GM23248 (cell line): ENCODE measurements around the gene ZNHIT3. TPM values are rescaled to one million over a fixed set of nuclear protein-coding genes. Genes with fewer than 3 reads are reported as not detected.

Experiments
- DNase-seq: peaks from one replicate; pipeline ENCODE4 v3.0.0-alpha.2; 2015
- H2AFZ ChIP-seq: fragments of 200-600 bp; sonication (generic); 2 replicates; pipeline ENCODE4 v1.6.1; 2016; ENCODE audit warnings: antibody characterized with exemption
- H3F3A ChIP-seq: fragments of 200-600 bp; sonication (generic); 2 replicates; pipeline ENCODE4 v1.6.1; 2016; ENCODE audit warnings: mild to moderate bottlenecking, antibody characterized with exemption, mixed run types; ENCODE audit not compliant: insufficient read depth
- H3K27ac ChIP-seq: fragments of 200-600 bp; sonication (generic); 2 replicates; pipeline ENCODE4 v1.5.1; 2016; ENCODE audit warnings: mild to moderate bottlenecking
- H3K27me3 ChIP-seq: fragments of 200-600 bp; sonication (generic); replicated peaks from 2 replicates; pipeline ENCODE4 v1.6.1; 2016; ENCODE audit warnings: mild to moderate bottlenecking; ENCODE audit not compliant: insufficient read depth
- H3K36me3 ChIP-seq: fragments of 200-600 bp; sonication (generic); 2 replicates; pipeline ENCODE4 v1.6.1; 2016; ENCODE audit warnings: low read depth, mild to moderate bottlenecking
- H3K4me1 ChIP-seq: fragments of 200-600 bp; sonication (generic); 2 replicates; pipeline ENCODE4 v1.6.1; 2016; ENCODE audit warnings: mild to moderate bottlenecking; ENCODE audit not compliant: insufficient read depth
- H3K4me2 ChIP-seq: fragments of 200-600 bp; sonication (generic); one replicate; pipeline ENCODE4 v1.6.1; 2016; ENCODE audit warnings: mild to moderate bottlenecking; ENCODE audit not compliant: unreplicated experiment
- H3K4me3 ChIP-seq: fragments of 200-600 bp; sonication (generic); 2 replicates; pipeline ENCODE4 v1.5.1; 2016; ENCODE audit warnings: mild to moderate bottlenecking
- H3K79me2 ChIP-seq: fragments of 200-600 bp; sonication (generic); 2 replicates; pipeline ENCODE4 v1.6.1; 2016; ENCODE audit warnings: mild to moderate bottlenecking; ENCODE audit not compliant: insufficient read depth
- H3K9ac ChIP-seq: fragments of 200-600 bp; sonication (generic); 2 replicates; pipeline ENCODE4 v1.6.1; 2016; ENCODE audit warnings: mild to moderate bottlenecking
- H3K9me2 ChIP-seq: fragments of 200-600 bp; sonication (generic); 2 replicates; pipeline ENCODE4 v1.6.1; 2016; ENCODE audit warnings: mixed run types, mild to moderate bottlenecking, moderate library complexity; ENCODE audit not compliant: insufficient read depth
- H3K9me3 ChIP-seq: fragments of 200-600 bp; sonication (generic); one replicate; pipeline ENCODE4 v1.6.1; 2017; ENCODE audit warnings: low read depth
- H4K20me1 ChIP-seq: fragments of 200-600 bp; sonication (generic); 2 replicates; pipeline ENCODE4 v1.6.0; 2016; ENCODE audit not compliant: insufficient read depth
- EZH2 ChIP-seq: fragments of 200-600 bp; sonication (generic); IDR thresholded peaks from 2 replicates; pipeline ENCODE4 v1.6.1; 2018; ENCODE audit warnings: antibody characterized with exemption, mild to moderate bottlenecking; ENCODE audit not compliant: insufficient read depth, poor library complexity, severe bottlenecking
- EZH2phosphoT487 ChIP-seq: fragments of 200-600 bp; sonication (generic); IDR thresholded peaks from 2 replicates; pipeline ENCODE4 v1.6.1; 2018; ENCODE audit warnings: antibody characterized with exemption, moderate library complexity, mild to moderate bottlenecking, low read depth; ENCODE audit not compliant: insufficient read depth
- WGBS, 2 experiments: methylation state at CpG; one replicate each; pipeline ENCODE4 v1.1.6; 2015 to 2017; ENCODE audit warnings: low lambda C conversion rate in 2 of 2, low coverage in 1 of 2; ENCODE audit errors: missing lambda C conversion rate in 2 of 2; 5-methylcytosine and 5-hydroxymethylcytosine counted together
- in situ Hi-C: fragments of 300-500 bp; cut with MboI; formaldehyde crosslinking; loops from 2 replicates; pipeline ENCODE4 v1.15.0; 2020
- polyA plus RNA-seq: library from polyadenylated mRNA; unstranded; fragments of >200 nt; fragmentation: Nextera tagmentation; extraction: Ambion mirVana; gene quantifications from 2 replicates; pipeline ENCODE4 v1.2.1, GENCODE V29; 2016
- total RNA-seq: library from RNA; depleted of rRNA; stranded (reverse); fragments of >200 nt; shearing (Covaris generic); gene quantifications from 2 replicates; pipeline ENCODE4 v1.2.3, GENCODE V29; 2014

Gene ZNHIT3
- total and polyA plus RNA-seq, 2 experiments from 2014 or later = 28.4 to 52.0 TPM

DNA sequence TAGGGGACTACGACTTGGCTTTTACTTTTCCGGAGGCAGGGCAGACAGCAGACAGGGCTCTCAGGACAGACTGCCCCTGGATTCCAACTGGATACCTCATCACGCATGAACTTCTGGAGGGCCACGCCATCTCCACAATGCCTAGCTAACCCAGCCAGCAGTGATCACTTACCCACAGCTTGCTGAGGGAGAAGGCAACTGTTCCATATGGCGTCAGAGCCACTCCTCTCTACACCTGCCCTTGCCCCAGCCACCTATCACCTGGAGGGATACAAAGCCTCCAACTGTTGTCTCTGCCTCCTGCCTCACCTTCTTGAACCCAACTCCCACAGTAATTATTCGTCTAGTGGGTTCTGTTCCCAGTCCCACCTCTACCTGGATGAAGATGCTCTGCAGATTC is 39.4 kb downstream of the ZNHIT3 start:
- no peak overlapping the region for H3K9ac ChIP-seq
- no peak overlapping the region for H3K4me3 ChIP-seq
- no peak overlapping the region for H2AFZ ChIP-seq
- WGBS, 2 experiments = 95 to 98% methylated on average over 6 of the region's 6 CpGs
- H3F3A ChIP-seq = peaks cover 21% of the 10 kb centered on the region
- no peak for DNase-seq
- no peaks in the 10 kb centered on the region for H4K20me1 ChIP-seq
- no peaks in the 10 kb centered on the region for H3K9me3 ChIP-seq
- no peak overlapping the region for H3K27ac ChIP-seq
- H3K36me3 ChIP-seq = peaks cover 21% of the 10 kb centered on the region
- TF ChIP-seq EZH2 (no peak), EZH2phosphoT487 (no peak)
- no peaks in the 10 kb centered on the region for H3K27me3 ChIP-seq
- peaks cover 3% of the 10 kb centered on the region; the same call in 1 of the 2 replicates for H3K79me2 ChIP-seq
- H3K9me2 ChIP-seq = no peaks in the 10 kb centered on the region
- H3K4me2 ChIP-seq = no peak overlapping the region
- peaks cover 18% of the 10 kb centered on the region for H3K4me1 ChIP-seq
- in situ Hi-C loops = no loop called here

DNA sequence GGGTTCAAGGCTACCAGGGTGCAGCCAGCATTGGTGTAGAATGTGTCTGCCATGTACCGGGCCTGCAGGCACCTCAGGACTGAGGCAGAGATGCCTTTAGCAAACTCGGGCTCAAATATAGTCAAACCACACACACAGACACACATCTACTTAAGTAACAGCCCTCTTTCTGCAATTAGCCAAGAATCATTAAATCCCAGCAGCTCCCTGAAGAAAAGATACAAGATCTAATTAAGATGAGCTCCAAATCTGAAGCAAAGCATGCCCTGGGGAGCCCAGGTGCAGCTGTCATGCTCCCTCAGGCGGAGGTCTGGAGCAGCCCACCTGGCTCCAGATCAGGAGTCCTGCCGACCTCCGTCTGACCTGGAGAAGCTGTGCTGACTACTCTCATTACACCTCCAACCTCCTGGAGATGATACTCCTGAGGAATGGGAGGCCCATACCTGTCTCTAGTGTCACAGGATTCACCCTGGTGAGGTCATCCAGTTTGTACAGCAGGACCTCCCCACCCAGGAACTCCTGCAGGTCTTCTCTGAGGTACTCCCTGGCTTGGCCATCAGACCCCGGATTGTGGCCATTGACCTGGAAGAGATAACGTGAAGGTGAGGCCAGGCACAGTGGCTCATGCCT is 41.3 kb downstream of the ZNHIT3 start:
- H4K20me1 ChIP-seq = no peaks in the 10 kb centered on the region
- 98 to 99% methylated on average over 7 of the region's 7 CpGs for WGBS, 2 experiments

DNA sequence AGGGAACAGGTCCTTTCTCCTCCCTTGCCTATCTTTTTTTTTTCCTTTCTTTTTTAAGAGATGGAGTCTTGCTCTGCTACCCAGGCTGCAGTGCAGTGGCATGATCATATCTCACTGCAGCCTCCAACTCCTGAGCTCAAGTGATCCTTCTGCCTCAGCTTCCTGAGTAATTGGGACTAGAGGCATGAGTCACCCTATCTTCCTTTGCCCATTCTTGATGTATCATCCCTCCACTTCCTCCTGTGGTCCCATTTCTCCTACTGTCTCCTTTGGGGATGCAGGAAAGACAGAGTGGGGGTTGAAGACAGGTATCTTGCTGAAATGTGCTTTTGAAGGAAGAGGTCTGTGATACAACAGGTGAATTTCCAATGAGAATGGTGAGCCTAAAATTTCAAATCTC is 42.6 kb downstream of the ZNHIT3 start:
- H3K79me2 ChIP-seq = peaks cover 3% of the 10 kb centered on the region; the same call in 1 of the 2 replicates
- H3K9ac ChIP-seq = no peak overlapping the region
- peak overlapping the region; percentile 18; the same call in 1 of the 2 replicates for H3K27ac ChIP-seq
- H3K36me3 ChIP-seq = 0 out of 2 replicates have a peak, but pooled peaks cover 9% of the 10 kb centered on the region
- no peaks in the 10 kb centered on the region for H3K9me3 ChIP-seq
- peaks cover 18% of the 10 kb centered on the region for H3K4me1 ChIP-seq
- TF ChIP-seq EZH2 (no peak), EZH2phosphoT487 (no peak)
- DNase-seq = peak; percentile 85
- no peaks in the 10 kb centered on the region for H4K20me1 ChIP-seq
- H3K4me2 ChIP-seq = no peak overlapping the region
- in situ Hi-C loops = no loop called here
- H3K4me3 ChIP-seq = no peak overlapping the region
- H2AFZ ChIP-seq = no peak overlapping the region
- H3K9me2 ChIP-seq = no peaks in the 10 kb centered on the region
- H3K27me3 ChIP-seq = no peaks in the 10 kb centered on the region
- peaks cover 25% of the 10 kb centered on the region for H3F3A ChIP-seq

More for the DNA sequence above, 41.3 kb downstream of the ZNHIT3 start:
- no peaks in the 10 kb centered on the region for H3K9me3 ChIP-seq
- H3K27ac ChIP-seq = no peak overlapping the region
- no peak overlapping the region for H3K4me3 ChIP-seq
- in situ Hi-C loops = no loop called here
- no peak for DNase-seq
- no peak overlapping the region for H2AFZ ChIP-seq
- no peak for TF ChIP-seq EZH2phosphoT487
- TF ChIP-seq EZH2 = no peak
- peaks cover 3% of the 10 kb centered on the region; the same call in 1 of the 2 replicates for H3K79me2 ChIP-seq
- no peak overlapping the region for H3K9ac ChIP-seq
- H3K4me1 ChIP-seq = peaks cover 18% of the 10 kb centered on the region
- peaks cover 15% of the 10 kb centered on the region; the same call in 1 of the 2 replicates for H3K36me3 ChIP-seq
- no peaks in the 10 kb centered on the region for H3K9me2 ChIP-seq
- peaks cover 21% of the 10 kb centered on the region for H3F3A ChIP-seq
- H3K27me3 ChIP-seq = no peaks in the 10 kb centered on the region
- H3K4me2 ChIP-seq = no peak overlapping the region

DNA sequence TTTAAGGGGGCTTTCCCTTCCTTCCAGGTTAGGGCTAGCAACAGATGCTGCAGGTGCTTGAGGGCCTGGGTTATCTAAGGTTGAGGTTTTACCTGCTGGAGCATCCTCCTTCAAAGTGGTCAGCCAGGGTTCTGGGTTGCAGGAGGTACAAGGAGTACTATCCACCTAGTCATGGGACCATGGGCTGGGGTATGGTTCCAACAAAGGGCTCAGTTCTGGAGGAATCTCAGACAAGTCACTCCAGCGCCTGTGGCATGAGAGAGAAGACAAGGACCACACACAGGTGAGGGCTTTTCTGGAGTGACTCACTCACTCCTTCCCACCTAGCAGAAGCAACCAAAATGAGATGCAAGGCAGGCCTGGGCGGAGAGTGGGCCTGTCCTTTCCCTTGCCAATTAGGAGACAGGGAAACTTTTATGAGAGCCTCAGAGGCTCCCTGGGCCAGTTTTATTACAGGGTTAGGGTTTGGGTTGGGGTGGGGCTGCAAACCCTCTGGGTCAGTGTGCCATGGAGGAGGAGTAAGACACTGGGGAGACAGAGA is 46.0 kb downstream of the ZNHIT3 start:
- no peak overlapping the region for H3K9ac ChIP-seq
- H3K36me3 ChIP-seq = no peaks in the 10 kb centered on the region

More for the DNA sequence above, 46.0 kb downstream of the ZNHIT3 start:
- H3K27me3 ChIP-seq = no peaks in the 10 kb centered on the region
- peaks cover 9% of the 10 kb centered on the region; the same call in 1 of the 2 replicates for H3K4me1 ChIP-seq
- TF ChIP-seq EZH2 (no peak), EZH2phosphoT487 (no peak)
- WGBS, 2 experiments = 98 to 100% methylated on average over 2 of the region's 2 CpGs
- H3K27ac ChIP-seq = no peak overlapping the region
- H3K4me2 ChIP-seq = no peak overlapping the region
- no peaks in the 10 kb centered on the region for H3K9me2 ChIP-seq
- H2AFZ ChIP-seq = no peak overlapping the region
- H3K9me3 ChIP-seq = no peaks in the 10 kb centered on the region
- DNase-seq = no peak
- no peaks in the 10 kb centered on the region for H4K20me1 ChIP-seq
- in situ Hi-C loops = no loop called here
- H3F3A ChIP-seq = peaks cover 40% of the 10 kb centered on the region
- H3K79me2 ChIP-seq = peaks cover 19% of the 10 kb centered on the region
- no peak overlapping the region for H3K4me3 ChIP-seq
